K562 (cell line): ENCODE data around the gene SPARC. TPM values are rescaled to one million over a fixed set of nuclear protein-coding genes. Genes with fewer than 3 reads are reported as not detected.

Experiments
- CC2D1A ChIP-seq: fragments of 450-650 bp; IDR thresholded peaks from 2 replicates; pipeline ENCODE4 v1.6.1; 2017; ENCODE audit warnings: mild to moderate bottlenecking
- FIP1L1 ChIP-seq: fragments of 200-400 bp; formaldehyde crosslinking; IDR thresholded peaks from 2 replicates; pipeline ENCODE4 v1.6.1; 2018; ENCODE audit warnings: mild to moderate bottlenecking, low read depth, low read length; ENCODE audit not compliant: poor library complexity, severe bottlenecking
- FOS ChIP-seq: IDR thresholded peaks from 3 replicates; pipeline ENCODE4 v1.6.1; 2011; ENCODE audit not compliant: insufficient read length; ENCODE audit errors: extremely low read depth
- FOSL1 ChIP-seq: fragments of 200-800 bp; sonication (Bioruptor generic); conservative IDR thresholded peaks from 2 replicates; pipeline ENCODE4 v1.6.1; 2016; ENCODE audit warnings: missing genetic modification characterization, missing compliant biosample characterization
- MAZ ChIP-seq, 2 experiments: fragments of 450-650 bp in 1 of 2; sonication (generic) in 1 of 2; formaldehyde crosslinking; IDR thresholded peaks in 1 of 2; conservative IDR thresholded peaks in 1 of 2; 2 replicates each; pipeline versions ENCODE4 v1.4.0 to v1.5.0; 2020; ENCODE audit warnings: mild to moderate bottlenecking in 1 of 2, missing genetic modification reagents in 1 of 2
- NR2C2 ChIP-seq, 2 experiments: fragments of 200-800 bp in 1 of 2; sonication (Bioruptor generic) in 1 of 2; sonication (generic) in 1 of 2; formaldehyde crosslinking in 1 of 2; IDR thresholded peaks; 2 replicates each; pipeline versions ENCODE4 v1.6.1 to v1.8.0; 2016 to 2022; ENCODE audit warnings: mild to moderate bottlenecking in 1 of 2, missing compliant biosample characterization in 1 of 2, missing genetic modification characterization in 1 of 2, missing genetic modification reagents in 1 of 2
- NRF1 ChIP-seq, 2 experiments: fragments of 450-650 bp; IDR thresholded peaks in 1 of 2; conservative IDR thresholded peaks in 1 of 2; 2 replicates each; pipeline ENCODE4 v1.6.1; 2014; ENCODE audit warnings: mild to moderate bottlenecking in 2 of 2
- SMAD4 ChIP-seq: fragments of 250-450 bp; sonication (Bioruptor Pico); conservative IDR thresholded peaks from 2 replicates; pipeline ENCODE4 v1.8.0; 2021; ENCODE audit warnings: inconsistent platforms, mild to moderate bottlenecking, moderate library complexity
- SPI1 ChIP-seq: IDR thresholded peaks from 2 replicates; pipeline ENCODE4 v1.6.1; 2011; ENCODE audit warnings: low read depth, low read length, control low read depth, borderline replicate concordance
- TEAD1 ChIP-seq, 2 experiments: fragments of 450-650 bp in 1 of 2; sonication (generic) in 1 of 2; formaldehyde crosslinking; IDR thresholded peaks; 2 replicates each; pipeline versions ENCODE4 v1.4.0 to v1.8.0; 2020 to 2022; ENCODE audit warnings: mild to moderate bottlenecking in 2 of 2, missing genetic modification reagents in 1 of 2
- YY1 ChIP-seq, 3 experiments: IDR thresholded peaks; 2 replicates each; pipeline ENCODE4 v1.6.1; 2011; ENCODE audit warnings: low read length in 2 of 3, mild to moderate bottlenecking in 2 of 3, moderate library complexity in 2 of 3, borderline replicate concordance in 1 of 3, control low read depth in 1 of 3, low read depth in 1 of 3; ENCODE audit not compliant: insufficient read depth in 3 of 3, insufficient replicate concordance in 2 of 3, control insufficient read depth in 1 of 3, insufficient read length in 1 of 3; ENCODE audit errors: extremely low read depth in 1 of 3
- ZNF561 ChIP-seq: fragments of 450-650 bp; formaldehyde crosslinking; conservative IDR thresholded peaks from 2 replicates; pipeline ENCODE4 v1.4.0; 2020; ENCODE audit warnings: mild to moderate bottlenecking, moderate library complexity
- polyA plus RNA-seq, 8 experiments: library from polyadenylated mRNA; depleted of rRNA in 4 of 8; stranded (reverse) in 5 of 8; unstranded in 3 of 8; fragments of >200 nt; fragmentation: Nextera tagmentation in 2 of 8; fragmentation: Illumina TruSeq in 1 of 8; extraction: Ambion mirVana in 2 of 8; extraction: Trizol in 1 of 8; gene quantifications; 2 replicates each; pipeline versions ENCODE4 v1.2.1 to v1.2.3, GENCODE V29; 2011 to 2014; ENCODE audit warnings: inconsistent platforms in 1 of 8, missing spikeins in 1 of 8
- total RNA-seq, 7 experiments: library from RNA; depleted of rRNA in 6 of 7; stranded (reverse); fragments of >200 nt in 6 of 7; fragmentation: Illumina TruSeq in 2 of 7; extraction: Trizol in 2 of 7; gene quantifications; 2 replicates each; pipeline versions ENCODE4 v1.2.1 to v1.2.3, GENCODE V29; 2011 to 2021; ENCODE audit warnings: low replicate concordance in 1 of 7
- TF ChIP-seq, protein P1 (sequence below): fragments of 250-450 bp; sonication (Bioruptor Pico); IDR thresholded peaks from 2 replicates; pipeline ENCODE4 v1.8.0; 2021; ENCODE audit warnings: borderline replicate concordance, mild to moderate bottlenecking, moderate library complexity; ENCODE audit not compliant: poor library complexity, severe bottlenecking
- TF ChIP-seq, protein P2 (sequence below), 3 experiments: IDR thresholded peaks in 2 of 3; conservative IDR thresholded peaks in 1 of 3; 2 replicates each; pipeline ENCODE4 v1.5.1; 2011 to 2012; ENCODE audit warnings: low read length in 3 of 3, mild to moderate bottlenecking in 3 of 3, control low read depth in 2 of 3, improper control_type of control experiment in 1 of 3, inconsistent platforms in 1 of 3, low read depth in 1 of 3, mixed read lengths in 1 of 3, moderate library complexity in 1 of 3; ENCODE audit not compliant: insufficient read depth in 2 of 3
- TF ChIP-seq, protein P3 (sequence below): fragments of 450-650 bp; IDR thresholded peaks from 2 replicates; pipeline ENCODE4 v1.7.0; 2016; ENCODE audit warnings: borderline replicate concordance
- TF ChIP-seq, protein P4 (sequence below), 2 experiments: IDR thresholded peaks in 1 of 2; conservative IDR thresholded peaks in 1 of 2; 2 replicates each; pipeline ENCODE4 v1.6.1; 2016; ENCODE audit warnings: low read depth in 2 of 2, mild to moderate bottlenecking in 1 of 2, missing compliant biosample characterization in 1 of 2, missing genetic modification characterization in 1 of 2, moderate library complexity in 1 of 2

Gene SPARC
- total and polyA plus RNA-seq, 9 of the 15 experiments (the other 6 are each of a cell fraction or from before 2014, with no cell fraction given), result 6.1 to 35.6 (median 12.2) TPM

DNA sequence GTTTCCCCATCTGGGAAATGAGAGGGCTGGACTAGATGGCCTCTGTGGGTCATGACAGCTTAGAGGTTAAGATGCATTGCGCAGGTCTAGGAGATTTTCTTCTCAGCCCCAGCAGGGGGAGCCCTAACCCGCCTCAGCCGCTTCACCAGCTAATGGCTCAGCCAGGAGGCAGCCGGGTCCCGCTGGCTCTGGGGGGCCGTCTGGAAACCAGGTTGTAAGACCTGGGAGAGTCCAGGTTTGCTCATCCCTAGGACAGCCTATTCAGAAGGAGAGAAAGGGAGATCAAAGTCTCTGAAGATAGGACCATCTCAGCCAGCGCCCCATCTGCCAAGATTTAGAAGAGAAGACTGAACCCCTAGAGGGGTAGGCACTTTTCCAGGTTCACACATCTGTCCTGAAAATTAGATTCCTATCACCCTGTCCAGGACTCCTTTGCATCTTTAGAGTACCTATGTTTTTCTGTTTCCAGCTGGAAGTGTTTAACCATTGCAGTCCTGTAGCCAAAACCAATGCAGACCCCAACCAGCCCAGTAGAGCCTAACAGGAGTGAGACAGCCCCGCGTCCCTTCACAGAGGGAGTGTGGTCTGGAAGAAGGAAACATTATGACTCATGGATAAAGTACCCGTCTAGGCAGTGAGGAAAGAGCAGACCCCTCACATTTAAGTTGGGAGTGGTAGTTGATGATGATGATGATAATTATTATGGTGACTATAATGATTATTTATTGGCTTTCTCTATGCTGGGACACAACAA is 27.5 kb downstream of the SPARC start (continued):
- TF ChIP-seq NRF1 (conservative IDR thresholded peaks at IDR 0.05 in 1 of 2, IDR thresholded peaks at IDR 0.05 in 1 of 2), result peak; percentile 74 to 77
- TF ChIP-seq YY1 (IDR thresholded peaks at IDR 0.05; ENCODE audit: borderline replicate concordance in 1 of 3, control insufficient read depth in 1 of 3, extremely low read depth in 1 of 3, insufficient read depth in 3 of 3, insufficient read length in 1 of 3, insufficient replicate concordance in 2 of 3, low read depth in 1 of 3, low read length in 2 of 3), result peak in 2 of 3 experiments; percentile 33 to 48
- TF ChIP-seq NR2C2 (CRISPR knock-in tag; IDR thresholded peaks at IDR 0.05), result no peak
- peak; percentile 50; the same call in 1 of the 2 replicates for TF ChIP-seq NR2C2 (tag; IDR thresholded peaks at IDR 0.05)
- TF ChIP-seq MAZ (CRISPR knock-in tag; conservative IDR thresholded peaks at IDR 0.05 in 1 of 2, IDR thresholded peaks at IDR 0.05 in 1 of 2), result peak in 1 of 2 experiments; percentile 44; a peak in 1 of 4 replicates
- TF ChIP-seq, protein P1, sequence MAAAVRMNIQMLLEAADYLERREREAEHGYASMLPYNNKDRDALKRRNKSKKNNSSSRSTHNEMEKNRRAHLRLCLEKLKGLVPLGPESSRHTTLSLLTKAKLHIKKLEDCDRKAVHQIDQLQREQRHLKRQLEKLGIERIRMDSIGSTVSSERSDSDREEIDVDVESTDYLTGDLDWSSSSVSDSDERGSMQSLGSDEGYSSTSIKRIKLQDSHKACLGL (CRISPR knock-in tag), result no peak
- TF ChIP-seq, protein P2, sequence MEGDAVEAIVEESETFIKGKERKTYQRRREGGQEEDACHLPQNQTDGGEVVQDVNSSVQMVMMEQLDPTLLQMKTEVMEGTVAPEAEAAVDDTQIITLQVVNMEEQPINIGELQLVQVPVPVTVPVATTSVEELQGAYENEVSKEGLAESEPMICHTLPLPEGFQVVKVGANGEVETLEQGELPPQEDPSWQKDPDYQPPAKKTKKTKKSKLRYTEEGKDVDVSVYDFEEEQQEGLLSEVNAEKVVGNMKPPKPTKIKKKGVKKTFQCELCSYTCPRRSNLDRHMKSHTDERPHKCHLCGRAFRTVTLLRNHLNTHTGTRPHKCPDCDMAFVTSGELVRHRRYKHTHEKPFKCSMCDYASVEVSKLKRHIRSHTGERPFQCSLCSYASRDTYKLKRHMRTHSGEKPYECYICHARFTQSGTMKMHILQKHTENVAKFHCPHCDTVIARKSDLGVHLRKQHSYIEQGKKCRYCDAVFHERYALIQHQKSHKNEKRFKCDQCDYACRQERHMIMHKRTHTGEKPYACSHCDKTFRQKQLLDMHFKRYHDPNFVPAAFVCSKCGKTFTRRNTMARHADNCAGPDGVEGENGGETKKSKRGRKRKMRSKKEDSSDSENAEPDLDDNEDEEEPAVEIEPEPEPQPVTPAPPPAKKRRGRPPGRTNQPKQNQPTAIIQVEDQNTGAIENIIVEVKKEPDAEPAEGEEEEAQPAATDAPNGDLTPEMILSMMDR (IDR thresholded peaks at IDR 0.05 in 2 of 3, conservative IDR thresholded peaks at IDR 0.05 in 1 of 3; ENCODE audit: insufficient read depth in 2 of 3, low read depth in 1 of 3, low read length in 3 of 3), result peak; percentile 90 to 95 (median 92)
- no peak for TF ChIP-seq FIP1L1
- no peak for TF ChIP-seq TEAD1 (CRISPR knock-in tag; IDR thresholded peaks at IDR 0.05)
- TF ChIP-seq FOS, result no peak
- TF ChIP-seq SMAD4, result no peak
- TF ChIP-seq SPI1, result no peak
- no peak for TF ChIP-seq ZNF561 (CRISPR knock-in tag)
- TF ChIP-seq, protein P3, sequence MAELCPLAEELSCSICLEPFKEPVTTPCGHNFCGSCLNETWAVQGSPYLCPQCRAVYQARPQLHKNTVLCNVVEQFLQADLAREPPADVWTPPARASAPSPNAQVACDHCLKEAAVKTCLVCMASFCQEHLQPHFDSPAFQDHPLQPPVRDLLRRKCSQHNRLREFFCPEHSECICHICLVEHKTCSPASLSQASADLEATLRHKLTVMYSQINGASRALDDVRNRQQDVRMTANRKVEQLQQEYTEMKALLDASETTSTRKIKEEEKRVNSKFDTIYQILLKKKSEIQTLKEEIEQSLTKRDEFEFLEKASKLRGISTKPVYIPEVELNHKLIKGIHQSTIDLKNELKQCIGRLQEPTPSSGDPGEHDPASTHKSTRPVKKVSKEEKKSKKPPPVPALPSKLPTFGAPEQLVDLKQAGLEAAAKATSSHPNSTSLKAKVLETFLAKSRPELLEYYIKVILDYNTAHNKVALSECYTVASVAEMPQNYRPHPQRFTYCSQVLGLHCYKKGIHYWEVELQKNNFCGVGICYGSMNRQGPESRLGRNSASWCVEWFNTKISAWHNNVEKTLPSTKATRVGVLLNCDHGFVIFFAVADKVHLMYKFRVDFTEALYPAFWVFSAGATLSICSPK, result no peak
- 0 out of 2 replicates have a peak, but pooled peaks have one; percentile 25 for TF ChIP-seq FOSL1 (tag)
- 0 out of 2 replicates have a peak, but pooled peaks have one; percentile 39 for TF ChIP-seq CC2D1A
- TF ChIP-seq, protein P4, sequence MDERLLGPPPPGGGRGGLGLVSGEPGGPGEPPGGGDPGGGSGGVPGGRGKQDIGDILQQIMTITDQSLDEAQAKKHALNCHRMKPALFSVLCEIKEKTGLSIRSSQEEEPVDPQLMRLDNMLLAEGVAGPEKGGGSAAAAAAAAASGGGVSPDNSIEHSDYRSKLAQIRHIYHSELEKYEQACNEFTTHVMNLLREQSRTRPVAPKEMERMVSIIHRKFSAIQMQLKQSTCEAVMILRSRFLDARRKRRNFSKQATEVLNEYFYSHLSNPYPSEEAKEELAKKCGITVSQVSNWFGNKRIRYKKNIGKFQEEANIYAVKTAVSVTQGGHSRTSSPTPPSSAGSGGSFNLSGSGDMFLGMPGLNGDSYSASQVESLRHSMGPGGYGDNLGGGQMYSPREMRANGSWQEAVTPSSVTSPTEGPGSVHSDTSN (CRISPR knock-in tag; IDR thresholded peaks at IDR 0.05; ENCODE audit: low read depth), result no peak
- TF ChIP-seq, protein P4 (tag; conservative IDR thresholded peaks at IDR 0.05; ENCODE audit: low read depth), result peak; percentile 30; the same call in 1 of the 2 replicates
